HCT116 (cell line): Measurements from ENCODE around the gene SEMA5A. TPM values are rescaled to one million over a fixed set of nuclear protein-coding genes. Genes with fewer than 3 reads are reported as not detected.

ENCODE experiments used
- ATAC-seq: fragments of 200-7000 bp; cut with Tn5 transposase; 2 replicates; pipeline ENCODE4 v1.9.1; 2020; ENCODE audit warnings: mild to moderate bottlenecking, moderate library complexity
- BruUV-seq: library from RNA; stranded (reverse); fragments of 400-500 nt; replicated peaks from 2 replicates; lab custom pipeline; 2021; lab: Mats Ljungman, UMichigan
- CTCF ChIA-PET: fragments of 300-600 bp; sonication (Branson Sonifier 250); formaldehyde crosslinking; loops from one replicate; lab custom pipeline; 2021; ENCODE audit warnings: antibody characterized with exemption; lab: Charles Lee
- POLR2A ChIA-PET: fragments of 300-600, 350-600 bp; sonication (Branson Sonifier 250); formaldehyde crosslinking; loops from one replicate; lab custom pipeline; 2021; ENCODE audit warnings: antibody characterized with exemption; lab: Charles Lee
- RAD21 ChIA-PET, 2 experiments: fragments of 300-600 bp; sonication (Branson Sonifier 250); formaldehyde crosslinking; loops; one replicate each; lab custom pipeline; 2023; ENCODE audit warnings: low total read pairs in 2 of 2; ENCODE audit not compliant: uncharacterized antibody in 2 of 2, unreplicated experiment in 2 of 2, low non-redundant PET in 1 of 2; lab: Charles Lee
- DNase-seq: peaks from one replicate; pipeline ENCODE4 v3.0.0-alpha.2; 2010; ENCODE audit warnings: low read depth, low spot score
- H2AFZ ChIP-seq: fragments of 200-600 bp; shearing (Covaris generic), sonication (generic); 2 replicates; pipeline ENCODE4 v1.6.1; 2017; ENCODE audit warnings: low read depth, mixed run types, mixed read lengths, antibody characterized with exemption, low read length; ENCODE audit not compliant: poor library complexity, severe bottlenecking
- H3K27ac ChIP-seq: 2 replicates; pipeline ENCODE4 v1.5.1; 2012; ENCODE audit warnings: low read depth, low read length
- H3K27me3 ChIP-seq: fragments of 200-600 bp; sonication (generic); 2 replicates; pipeline ENCODE4 v1.6.1; 2016; ENCODE audit warnings: mixed run types, low read length, mixed read lengths; ENCODE audit not compliant: insufficient read depth
- H3K36me3 ChIP-seq, 2 experiments: fragments of 200-500 bp in 1 of 2; fragments of 200-600 bp in 1 of 2; sonication (Bioruptor generic) in 1 of 2; sonication (generic) in 1 of 2; 2 replicates each; pipeline versions ENCODE4 v1.5.1 to v1.6.1; 2014 to 2016; ENCODE audit warnings: low read length in 2 of 2, inconsistent platforms in 1 of 2, mixed read lengths in 1 of 2, mixed run types in 1 of 2; ENCODE audit not compliant: insufficient read depth in 2 of 2, control insufficient read depth in 1 of 2
- H3K4me1 ChIP-seq, 2 experiments: fragments of 200-600 bp in 1 of 2; sonication (generic) in 1 of 2; 2 replicates each; pipeline versions ENCODE4 v1.5.1 to v1.6.1; 2012 to 2017; ENCODE audit warnings: low read length in 2 of 2, inconsistent platforms in 1 of 2, mild to moderate bottlenecking in 1 of 2, mixed read lengths in 1 of 2, mixed run types in 1 of 2, moderate library complexity in 1 of 2; ENCODE audit not compliant: insufficient read depth in 2 of 2, control insufficient read depth in 1 of 2
- H3K4me2 ChIP-seq: fragments of 200-600 bp; sonication (generic); 2 replicates; pipeline ENCODE4 v1.6.1; 2017; ENCODE audit warnings: mixed run types, low read length, mixed read lengths
- H3K4me3 ChIP-seq, 2 experiments: fragments of 200-600 bp in 1 of 2; sonication (generic) in 1 of 2; replicated peaks in 1 of 2; 2 replicates each; pipeline ENCODE4 v1.5.1; 2011 to 2016; ENCODE audit warnings: low read length in 2 of 2, control low read depth in 1 of 2, low read depth in 1 of 2, mild to moderate bottlenecking in 1 of 2, mixed read lengths in 1 of 2, mixed run types in 1 of 2
- H3K79me2 ChIP-seq: fragments of 200-600 bp; sonication (generic); 2 replicates; pipeline ENCODE4 v1.6.1; 2017; ENCODE audit warnings: mild to moderate bottlenecking, mixed run types, low read length, moderate library complexity, mixed read lengths; ENCODE audit not compliant: insufficient read depth
- H3K9ac ChIP-seq: fragments of 200-600 bp; sonication (generic); 2 replicates; pipeline ENCODE4 v1.6.1; 2016; ENCODE audit warnings: low read length, mixed read lengths
- H3K9me2 ChIP-seq: fragments of 200-600 bp; sonication (generic), shearing (Covaris generic); 2 replicates; pipeline ENCODE4 v1.6.1; 2017; ENCODE audit warnings: mixed run types, mild to moderate bottlenecking, moderate library complexity; ENCODE audit not compliant: insufficient read depth
- H3K9me3 ChIP-seq, 2 experiments: fragments of 200-500 bp in 1 of 2; fragments of 200-600 bp in 1 of 2; sonication (Bioruptor generic) in 1 of 2; sonication (generic) in 1 of 2; 2 replicates each; pipeline ENCODE4 v1.6.1; 2014 to 2017; ENCODE audit warnings: low read length in 2 of 2, mixed read lengths in 2 of 2, inconsistent platforms in 1 of 2, low read depth in 1 of 2, mild to moderate bottlenecking in 1 of 2, mixed run types in 1 of 2, moderate library complexity in 1 of 2; ENCODE audit not compliant: control insufficient read depth in 1 of 2, insufficient read depth in 1 of 2
- H4K20me1 ChIP-seq: fragments of 200-600 bp; sonication (generic), shearing (Covaris generic); 2 replicates; pipeline ENCODE4 v1.6.1; 2017; ENCODE audit warnings: mixed run types, mild to moderate bottlenecking, moderate library complexity; ENCODE audit not compliant: insufficient read depth
- CBX3 ChIP-seq: IDR thresholded peaks from 2 replicates; pipeline ENCODE4 v1.6.1; 2012; ENCODE audit warnings: low read depth
- CEBPB ChIP-seq: IDR thresholded peaks from 2 replicates; pipeline ENCODE4 v1.6.1; 2012; ENCODE audit warnings: low read depth
- SP1 ChIP-seq: IDR thresholded peaks from 2 replicates; pipeline ENCODE4 v1.6.1; 2012; ENCODE audit warnings: low read depth
- ZFX ChIP-seq: fragments of 450-650 bp; IDR thresholded peaks from 2 replicates; pipeline ENCODE4 v1.6.1; 2017
- intact Hi-C: fragments of 100-400 bp; cut with micrococcal nuclease; formaldehyde crosslinking; loops from 2 replicates; pipeline ENCODE4 v1.10.0; 2022
- total RNA-seq: library from RNA; stranded (reverse); gene quantifications from one replicate; pipeline ENCODE4 v1.2.1, GENCODE V29; 2021; ENCODE audit not compliant: unreplicated experiment
- TF ChIP-seq, protein P1 (sequence below): IDR thresholded peaks from 2 replicates; pipeline ENCODE4 v1.6.1; 2012; ENCODE audit warnings: low read depth

The SEMA5A gene
- total RNA-seq, 1 experiment from 2014 or later: 0.02 TPM

- BruUV-seq: no TSS peak
- DNase-seq: no peak
- ChIA-PET POLR2A (no interaction called here), RAD21 (no interaction called here), CTCF (no interaction called here)
- intact Hi-C loops: loop anchor here (2.0 kb wide), 1 partner anchor 1323 kb away; no protein-coding TSS in a partner anchor
- no peak for ATAC-seq
- Histone ChIP-seq H2AFZ (no peak overlapping the region), H3K4me3 (no peak overlapping the region), H3K27me3 (no peaks in the 10 kb centered on the region), H3K9me3 (peaks cover 0 to 19% of the 10 kb centered on the region in 2 experiments; a peak in 2 of 4 replicates), H3K36me3 (no peaks in the 10 kb centered on the region), H3K4me1 (no peaks in the 10 kb centered on the region), H3K9me2 (no peaks in the 10 kb centered on the region), H3K27ac (no peak overlapping the region), H3K4me2 (no peak overlapping the region), H3K79me2 (no peaks in the 10 kb centered on the region), H3K9ac (no peak overlapping the region), H4K20me1 (no peaks in the 10 kb centered on the region)
- TF ChIP-seq, protein P1, sequence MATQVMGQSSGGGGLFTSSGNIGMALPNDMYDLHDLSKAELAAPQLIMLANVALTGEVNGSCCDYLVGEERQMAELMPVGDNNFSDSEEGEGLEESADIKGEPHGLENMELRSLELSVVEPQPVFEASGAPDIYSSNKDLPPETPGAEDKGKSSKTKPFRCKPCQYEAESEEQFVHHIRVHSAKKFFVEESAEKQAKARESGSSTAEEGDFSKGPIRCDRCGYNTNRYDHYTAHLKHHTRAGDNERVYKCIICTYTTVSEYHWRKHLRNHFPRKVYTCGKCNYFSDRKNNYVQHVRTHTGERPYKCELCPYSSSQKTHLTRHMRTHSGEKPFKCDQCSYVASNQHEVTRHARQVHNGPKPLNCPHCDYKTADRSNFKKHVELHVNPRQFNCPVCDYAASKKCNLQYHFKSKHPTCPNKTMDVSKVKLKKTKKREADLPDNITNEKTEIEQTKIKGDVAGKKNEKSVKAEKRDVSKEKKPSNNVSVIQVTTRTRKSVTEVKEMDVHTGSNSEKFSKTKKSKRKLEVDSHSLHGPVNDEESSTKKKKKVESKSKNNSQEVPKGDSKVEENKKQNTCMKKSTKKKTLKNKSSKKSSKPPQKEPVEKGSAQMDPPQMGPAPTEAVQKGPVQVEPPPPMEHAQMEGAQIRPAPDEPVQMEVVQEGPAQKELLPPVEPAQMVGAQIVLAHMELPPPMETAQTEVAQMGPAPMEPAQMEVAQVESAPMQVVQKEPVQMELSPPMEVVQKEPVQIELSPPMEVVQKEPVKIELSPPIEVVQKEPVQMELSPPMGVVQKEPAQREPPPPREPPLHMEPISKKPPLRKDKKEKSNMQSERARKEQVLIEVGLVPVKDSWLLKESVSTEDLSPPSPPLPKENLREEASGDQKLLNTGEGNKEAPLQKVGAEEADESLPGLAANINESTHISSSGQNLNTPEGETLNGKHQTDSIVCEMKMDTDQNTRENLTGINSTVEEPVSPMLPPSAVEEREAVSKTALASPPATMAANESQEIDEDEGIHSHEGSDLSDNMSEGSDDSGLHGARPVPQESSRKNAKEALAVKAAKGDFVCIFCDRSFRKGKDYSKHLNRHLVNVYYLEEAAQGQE: no peak
- TF ChIP-seq CBX3: no peak
- TF ChIP-seq CEBPB: no peak
- TF ChIP-seq SP1: no peak
- no peak for TF ChIP-seq ZFX
These were observed 335.9 kb downstream of the SEMA5A start for GRCh38 chr5:9209846-9210492.
